Fibroblast of skin of right quadriceps (primary cell): Measurements from ENCODE around the gene TP53AIP1.

Experiments
- DNase-seq: peaks from one replicate; pipeline ENCODE4 v3.0.0-alpha.2; 2013

Gene TP53AIP1

GRCh38 chr11:128942817-128943427 lies at the start of gene TP53AIP1:
Gene TP53AIP1 (minus strand): TSS chr11:128942871. CDS start chr11:128937818, 5,053 bp downstream.
- DNase-seq, result no peak

GRCh38 chr11:128988242-128988970 lies 45.7 kb upstream of the TP53AIP1 start:
- no peak for DNase-seq

- DNase-seq, result no peak
Observed at GRCh38 chr11:128985880-128986279, 43.2 kb upstream of the TP53AIP1 start.

- no peak for DNase-seq
Observed at GRCh38 chr11:128983023-128983422, 40.4 kb upstream of the TP53AIP1 start.

- no peak for DNase-seq
Observed at GRCh38 chr11:128981254-128981653, 38.6 kb upstream of the TP53AIP1 start.

- no peak for DNase-seq
Observed at GRCh38 chr11:128970598-128971190, 28.0 kb upstream of the TP53AIP1 start.

- DNase-seq, result no peak
Observed at GRCh38 chr11:128968916-128969315, 26.2 kb upstream of the TP53AIP1 start.

- no peak for DNase-seq
Observed at GRCh38 chr11:128967578-128967977, 24.9 kb upstream of the TP53AIP1 start.

- DNase-seq, result no peak
Observed at GRCh38 chr11:128965485-128965884, 22.8 kb upstream of the TP53AIP1 start.

GRCh38 chr11:128964463-128964930 lies 21.8 kb upstream of the TP53AIP1 start:
- DNase-seq, result no peak

GRCh38 chr11:128963744-128964325 lies 21.2 kb upstream of the TP53AIP1 start:
- peak; percentile 59 for DNase-seq

GRCh38 chr11:128962896-128963295 lies 20.2 kb upstream of the TP53AIP1 start:
- no peak for DNase-seq

GRCh38 chr11:128961645-128962044 lies 19.0 kb upstream of the TP53AIP1 start:
- DNase-seq, result no peak

- DNase-seq, result no peak
Observed at GRCh38 chr11:128957202-128957482, 14.5 kb upstream of the TP53AIP1 start.

GRCh38 chr11:128956401-128957201 lies 13.9 kb upstream of the TP53AIP1 start:
- DNase-seq, result peak; percentile 74

- no peak for DNase-seq
Observed at GRCh38 chr11:128955636-128956035, 13.0 kb upstream of the TP53AIP1 start.

GRCh38 chr11:128953151-128953550 lies 10.5 kb upstream of the TP53AIP1 start:
- no peak for DNase-seq

- no peak for DNase-seq
Observed at GRCh38 chr11:128949791-128950454, 7.3 kb upstream of the TP53AIP1 start.

- no peak for DNase-seq
Observed at GRCh38 chr11:128948583-128948982, 5.9 kb upstream of the TP53AIP1 start.

- no peak for DNase-seq
Observed at GRCh38 chr11:128947773-128948172, 5.1 kb upstream of the TP53AIP1 start.

- no peak for DNase-seq
Observed at GRCh38 chr11:128946648-128947047, 4.0 kb upstream of the TP53AIP1 start.

GRCh38 chr11:128943428-128943976 lies 831 bp upstream of the TP53AIP1 start:
- no peak for DNase-seq
